ES-I3 (cell line): ENCODE results near the gene ADAMTSL2.

ENCODE experiments used
- H3K36me3 ChIP-seq: 2 replicates; pipeline ENCODE4 v1.6.1; 2013; ENCODE audit warnings: mild to moderate bottlenecking, low read length, control low read depth, moderate library complexity; ENCODE audit not compliant: insufficient read depth
- H3K4me1 ChIP-seq: 2 replicates; pipeline ENCODE4 v1.6.1; 2013; ENCODE audit warnings: mild to moderate bottlenecking, control low read depth, low read length; ENCODE audit not compliant: insufficient read depth
- H3K9ac ChIP-seq: 2 replicates; pipeline ENCODE4 v1.6.1; 2013; ENCODE audit warnings: low read depth, mild to moderate bottlenecking, low read length, moderate library complexity
- H3K9me3 ChIP-seq: 2 replicates; pipeline ENCODE4 v1.6.1; 2013; ENCODE audit warnings: mild to moderate bottlenecking, low read length, moderate library complexity; ENCODE audit not compliant: control insufficient read depth, insufficient read depth

The ADAMTSL2 gene

DNA sequence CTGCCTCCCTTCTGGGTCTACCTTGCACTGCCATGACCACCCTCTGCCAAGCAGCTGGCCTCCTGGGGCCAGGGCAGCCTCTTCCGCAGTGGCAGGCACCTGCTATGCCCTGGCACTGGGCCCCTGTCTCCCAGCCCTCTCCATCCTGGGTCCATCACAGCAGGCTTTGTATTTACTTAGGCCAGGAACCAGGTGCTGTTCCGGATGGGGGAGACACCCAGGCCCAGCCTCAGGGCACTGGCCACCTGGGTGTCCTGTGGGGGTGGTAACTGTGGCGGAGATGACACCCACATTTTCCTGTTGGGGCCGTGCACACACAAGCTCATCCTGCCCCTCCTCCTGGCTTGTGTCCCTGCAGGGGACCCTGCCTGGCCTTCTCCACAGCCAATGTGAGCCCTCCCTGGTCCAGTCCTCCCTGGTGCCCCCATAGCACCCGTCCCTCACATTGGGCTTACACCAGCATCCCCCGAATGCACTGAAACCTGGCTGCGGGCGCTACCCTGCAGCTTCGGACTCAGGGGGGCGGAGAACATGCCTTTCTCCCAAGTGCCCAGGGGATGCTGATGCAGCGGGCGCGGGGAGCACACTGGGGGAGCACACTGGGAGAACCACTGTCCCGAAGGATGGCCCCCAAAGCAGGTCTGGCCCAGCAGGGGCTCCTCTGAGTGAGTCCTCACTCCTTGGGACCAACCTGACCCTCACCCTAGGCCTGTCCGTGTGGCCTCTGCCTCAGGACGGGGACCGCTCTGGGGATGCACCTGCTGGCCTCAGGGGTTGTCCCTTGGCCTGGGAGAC, 56.8 kb downstream of the ADAMTSL2 start:
- no peaks in the 10 kb centered on the region for H3K36me3 ChIP-seq
- no peaks in the 10 kb centered on the region for H3K4me1 ChIP-seq
- H3K9ac ChIP-seq = no peak overlapping the region
- no peaks in the 10 kb centered on the region for H3K9me3 ChIP-seq

DNA sequence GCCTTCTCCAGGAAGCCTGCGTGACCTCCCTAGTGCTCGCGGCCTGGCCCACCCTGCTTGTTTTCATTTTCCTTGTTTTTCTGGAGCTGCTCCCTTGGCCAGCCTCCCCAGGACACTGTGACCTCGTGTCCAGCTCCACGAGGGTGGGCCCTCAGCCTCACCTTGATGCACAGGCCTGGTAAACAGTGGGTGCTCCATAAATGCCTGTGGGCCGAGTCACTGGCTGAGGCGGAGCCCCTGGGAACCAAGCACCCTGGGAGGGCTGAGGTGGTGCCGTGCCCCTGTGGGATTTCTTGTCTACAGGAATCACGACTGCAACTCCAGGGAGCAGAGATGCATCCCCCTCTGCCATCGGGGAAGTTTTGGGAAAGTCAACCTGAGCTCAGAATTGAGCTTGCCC, 57.5 kb downstream of the ADAMTSL2 start:
- no peak overlapping the region for H3K9ac ChIP-seq
- no peaks in the 10 kb centered on the region for H3K4me1 ChIP-seq
- no peaks in the 10 kb centered on the region for H3K36me3 ChIP-seq
- peaks cover 4% of the 10 kb centered on the region; the same call in 1 of the 2 replicates for H3K9me3 ChIP-seq

DNA sequence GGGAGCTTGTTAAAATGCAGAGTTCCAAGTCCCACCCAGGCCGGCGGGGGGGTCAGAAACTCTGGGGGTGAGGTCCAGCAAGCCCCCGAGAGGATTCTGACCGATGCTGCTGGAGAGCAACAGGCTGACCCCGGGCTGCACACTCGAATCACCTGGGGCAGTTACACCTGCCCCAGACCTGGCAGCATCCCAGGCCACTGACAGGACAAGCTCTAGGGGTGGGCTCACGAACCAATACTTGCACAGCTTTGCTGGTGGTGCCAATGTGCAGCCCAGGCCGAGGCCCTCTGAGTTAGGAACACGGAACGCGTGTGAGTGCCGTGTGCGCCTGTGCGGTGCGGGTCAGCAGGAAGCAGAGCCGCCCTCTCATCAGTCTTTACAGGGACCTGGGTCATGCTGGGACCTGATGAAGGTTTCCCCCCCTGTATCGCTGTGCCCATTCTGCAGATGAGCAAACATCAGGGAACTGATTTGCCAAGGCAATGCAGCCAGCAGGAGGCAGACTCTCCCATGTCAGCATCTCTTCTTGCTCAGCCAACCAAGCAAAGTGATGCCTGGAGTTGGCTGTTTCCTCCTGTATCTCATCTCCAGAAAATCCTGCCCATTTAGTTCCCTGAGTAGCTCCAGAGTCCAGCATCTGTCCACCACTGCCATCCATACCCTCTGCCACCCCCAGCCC, 58.4 kb downstream of the ADAMTSL2 start:
- no peaks in the 10 kb centered on the region for H3K36me3 ChIP-seq
- no peak overlapping the region for H3K9ac ChIP-seq
- H3K4me1 ChIP-seq = no peaks in the 10 kb centered on the region
- H3K9me3 ChIP-seq = peaks cover 10% of the 10 kb centered on the region; the same call in 1 of the 2 replicates

DNA sequence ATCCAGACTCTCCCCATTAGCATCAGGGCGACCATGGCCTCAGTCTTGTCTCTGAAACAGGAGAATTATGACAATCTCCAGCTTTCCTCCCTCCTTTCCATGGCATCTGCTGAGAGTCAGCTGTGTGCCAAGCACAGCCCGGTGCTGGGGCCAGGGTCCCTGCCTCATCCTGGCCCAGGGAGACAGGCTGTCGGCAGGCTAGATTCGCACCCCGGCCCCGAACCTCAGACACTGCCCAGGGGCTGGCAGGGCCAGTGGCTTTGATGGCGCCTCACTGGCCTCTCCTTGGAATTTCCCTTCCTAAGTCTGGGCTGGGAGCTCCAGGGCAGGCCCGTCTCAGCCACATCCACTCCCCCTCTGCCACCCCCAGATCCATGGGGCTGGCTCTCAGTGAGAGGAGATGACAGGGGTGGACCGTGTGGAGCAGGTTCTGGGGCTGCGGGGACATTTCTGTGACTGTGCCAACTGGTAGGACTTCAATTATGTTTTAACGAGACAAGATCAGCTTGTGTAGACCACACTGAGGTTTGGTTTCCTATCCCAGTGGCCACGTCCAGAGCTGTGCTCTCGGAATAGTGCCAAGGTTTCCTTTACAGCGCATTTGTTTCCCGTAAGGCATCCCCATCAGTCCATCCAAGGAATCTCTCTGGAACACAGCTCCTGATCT, 59.2 kb downstream of the ADAMTSL2 start:
- H3K36me3 ChIP-seq = no peaks in the 10 kb centered on the region
- no peak overlapping the region for H3K9ac ChIP-seq
- peaks cover 10% of the 10 kb centered on the region; the same call in 1 of the 2 replicates for H3K9me3 ChIP-seq
- H3K4me1 ChIP-seq = no peaks in the 10 kb centered on the region

DNA sequence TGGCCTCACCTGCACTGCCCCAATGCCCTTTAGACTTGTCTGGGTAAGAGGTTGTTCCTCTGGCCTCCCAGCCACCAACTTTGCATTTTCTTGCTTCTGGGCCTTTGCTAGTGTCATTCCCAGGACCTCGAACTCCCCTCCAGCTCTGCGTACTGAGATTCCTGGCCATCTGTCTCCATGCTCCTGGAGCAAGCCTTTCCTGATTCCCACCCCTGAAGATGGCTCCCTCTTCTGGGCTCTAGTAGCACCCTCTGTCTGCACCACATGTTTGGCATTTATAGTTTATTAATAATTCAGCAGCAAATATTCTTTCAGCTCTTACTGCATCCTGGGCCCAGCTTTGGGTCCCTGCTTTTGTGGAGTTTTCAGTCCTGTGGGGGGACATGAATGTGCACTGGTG, 59.8 kb downstream of the ADAMTSL2 start:
- Histone ChIP-seq H3K36me3 (no peaks in the 10 kb centered on the region), H3K4me1 (no peaks in the 10 kb centered on the region), H3K9ac (no peak overlapping the region), H3K9me3 (peaks cover 10% of the 10 kb centered on the region; the same call in 1 of the 2 replicates)

DNA sequence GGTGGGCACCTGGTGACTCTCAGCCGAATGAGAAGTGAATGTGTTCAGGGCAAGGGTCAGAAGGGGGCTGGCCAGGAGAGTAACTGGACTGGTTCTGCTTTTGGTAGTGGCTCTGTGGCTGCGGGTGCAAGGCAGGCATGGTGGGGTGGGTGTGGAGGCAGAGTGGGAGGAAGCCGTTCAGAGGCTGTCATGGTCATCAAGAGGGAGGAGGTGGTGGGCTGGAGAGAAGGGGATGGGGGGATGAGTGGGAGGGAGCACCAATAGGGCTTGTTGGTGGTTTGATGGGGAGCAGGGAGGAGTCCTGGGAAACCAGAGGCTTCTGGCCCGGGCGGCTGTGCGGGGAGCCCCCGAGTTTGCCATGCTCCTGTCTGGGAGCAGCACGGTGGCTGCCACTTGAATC, 61.4 kb downstream of the ADAMTSL2 start:
- Histone ChIP-seq H3K9ac (no peak overlapping the region), H3K36me3 (no peaks in the 10 kb centered on the region), H3K9me3 (peaks cover 10% of the 10 kb centered on the region; the same call in 1 of the 2 replicates), H3K4me1 (no peaks in the 10 kb centered on the region)

DNA sequence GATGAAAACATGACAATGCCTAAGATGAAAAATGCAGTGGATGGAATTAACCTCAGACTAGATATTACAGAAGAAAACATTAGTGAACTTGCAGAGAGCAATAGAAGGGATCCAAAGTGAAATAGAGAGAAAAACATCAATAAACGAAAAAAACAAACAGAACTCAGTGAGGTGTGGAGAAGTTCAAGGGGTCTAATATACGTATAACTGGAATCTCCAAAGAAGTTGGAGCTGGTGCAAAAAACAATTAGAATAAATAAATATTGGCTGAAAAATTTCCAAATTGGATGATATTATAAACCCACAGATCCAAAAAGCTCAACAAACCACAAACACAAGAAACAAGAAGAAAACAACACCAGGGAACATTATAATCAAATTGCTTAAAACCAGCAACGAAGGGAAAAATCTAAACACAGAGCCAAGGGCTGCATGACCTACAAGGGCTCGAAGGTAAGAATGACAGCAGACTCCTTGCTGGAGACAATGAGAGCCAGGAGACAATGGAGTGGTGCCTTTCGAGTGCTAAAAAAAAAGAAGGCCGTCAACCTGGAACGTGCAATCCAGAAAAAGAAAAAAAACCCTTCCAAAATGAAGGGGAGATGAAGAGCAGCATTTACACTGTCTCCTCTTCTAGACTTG, 62.9 kb downstream of the ADAMTSL2 start:
- Histone ChIP-seq H3K4me1 (no peaks in the 10 kb centered on the region), H3K9me3 (peaks cover 10% of the 10 kb centered on the region; the same call in 1 of the 2 replicates), H3K9ac (no peak overlapping the region)

DNA sequence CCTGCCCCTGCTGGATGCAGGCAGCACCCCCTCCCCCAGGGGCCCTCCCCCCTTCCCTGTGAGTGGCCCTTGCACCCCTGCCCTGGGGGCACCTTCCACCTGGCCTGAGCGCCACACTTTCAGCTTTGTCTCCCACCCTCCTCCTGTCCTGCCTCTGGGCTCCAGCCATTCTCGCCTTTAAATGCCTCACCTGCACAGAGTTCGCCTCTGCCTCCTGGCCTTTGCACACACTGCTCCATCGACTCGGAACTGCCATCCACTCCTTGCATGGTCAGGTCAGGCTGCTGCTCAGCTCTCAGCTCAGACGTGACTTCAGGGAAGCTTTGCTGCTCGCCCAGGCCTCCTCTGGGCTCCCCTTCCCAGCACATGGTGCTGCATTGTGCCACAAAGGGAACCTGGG, 64.5 kb downstream of the ADAMTSL2 start:
- Histone ChIP-seq H3K36me3 (no peaks in the 10 kb centered on the region), H3K9me3 (peaks cover 10% of the 10 kb centered on the region; the same call in 1 of the 2 replicates), H3K4me1 (no peaks in the 10 kb centered on the region; the same call in 1 of the 2 replicates), H3K9ac (no peak overlapping the region)

More for the DNA sequence above, 62.9 kb downstream of the ADAMTSL2 start:
- no peaks in the 10 kb centered on the region for H3K36me3 ChIP-seq

DNA sequence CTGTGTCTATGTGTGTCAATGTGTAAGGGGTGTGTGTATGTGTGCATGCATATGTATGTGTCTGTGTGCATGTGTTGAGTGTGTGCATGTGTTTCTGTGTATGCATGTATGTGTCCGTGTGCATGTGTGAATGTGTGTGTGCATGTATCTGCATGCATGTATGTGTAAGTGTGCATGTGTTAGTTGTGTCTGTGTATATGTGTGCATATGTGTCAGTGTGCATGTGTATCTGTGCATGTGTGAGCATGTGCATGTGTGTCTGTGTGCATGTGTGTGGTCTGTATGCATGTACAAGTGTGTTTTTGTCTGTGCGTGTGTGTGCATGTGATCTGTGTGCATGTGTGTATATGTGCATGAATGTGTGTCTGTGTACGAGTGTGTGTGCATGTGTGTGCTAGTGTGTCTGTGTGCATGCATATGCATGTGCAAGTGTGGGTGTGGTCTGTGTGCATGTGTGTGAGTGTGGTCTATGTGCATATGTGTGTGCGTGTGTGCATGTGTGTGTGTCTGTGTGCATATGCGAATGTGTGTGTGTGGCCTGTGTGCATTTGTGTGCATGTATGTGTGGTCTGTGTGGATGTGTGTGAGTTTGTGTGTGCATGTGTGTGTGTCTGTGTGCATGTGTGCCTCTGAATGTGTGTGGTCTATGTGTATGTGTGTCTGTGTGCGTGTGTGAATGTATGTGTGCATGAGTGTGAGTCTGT, 65.1 kb downstream of the ADAMTSL2 start:
- no peaks in the 10 kb centered on the region; the same call in 1 of the 2 replicates for H3K4me1 ChIP-seq
- peaks cover 10% of the 10 kb centered on the region; the same call in 1 of the 2 replicates for H3K9me3 ChIP-seq
- no peaks in the 10 kb centered on the region for H3K36me3 ChIP-seq
- H3K9ac ChIP-seq = no peak overlapping the region

DNA sequence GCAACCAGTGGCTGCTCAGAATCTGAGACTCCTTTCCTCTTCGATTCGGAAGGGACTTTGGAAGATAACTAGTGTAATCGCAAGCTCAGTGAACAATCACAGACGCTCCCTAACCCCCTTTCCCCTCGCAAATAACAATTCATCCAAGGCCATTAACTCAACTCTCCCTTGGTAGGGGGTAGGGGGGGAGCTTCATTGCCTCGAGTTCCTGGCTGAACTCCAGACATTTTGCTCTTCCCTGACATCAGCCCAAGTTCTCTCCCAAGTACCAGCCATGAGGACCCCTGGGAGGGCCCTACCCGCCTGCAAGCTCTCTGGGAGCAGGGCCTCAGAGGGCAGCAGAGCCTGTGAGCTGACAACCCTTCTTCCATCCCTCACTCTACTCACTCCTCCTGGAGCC, 66.2 kb downstream of the ADAMTSL2 start:
- Histone ChIP-seq H3K9ac (no peak overlapping the region), H3K36me3 (no peaks in the 10 kb centered on the region), H3K9me3 (peaks cover 10% of the 10 kb centered on the region; the same call in 1 of the 2 replicates), H3K4me1 (no peaks in the 10 kb centered on the region; the same call in 1 of the 2 replicates)

DNA sequence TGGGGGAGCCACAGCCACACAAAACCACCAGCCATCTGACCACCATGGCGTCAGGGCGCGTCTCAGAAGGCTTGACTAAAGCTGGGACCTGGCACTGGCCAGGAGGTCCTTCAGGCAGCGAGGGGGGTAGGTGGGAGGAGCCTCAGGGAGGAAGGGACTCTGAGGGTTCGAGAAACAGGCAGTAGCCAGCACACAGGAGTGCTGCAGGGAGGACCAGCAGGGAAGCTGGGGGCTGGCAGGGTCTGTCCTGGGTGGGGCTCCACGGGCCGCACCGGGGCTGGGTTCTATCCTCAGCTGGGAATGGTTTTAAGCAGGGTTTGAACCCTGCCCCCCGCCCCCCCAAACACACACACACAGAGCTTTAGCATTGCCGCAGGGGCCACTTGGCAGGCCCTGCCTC, 67.2 kb downstream of the ADAMTSL2 start:
- Histone ChIP-seq H3K9ac (no peak overlapping the region), H3K36me3 (no peaks in the 10 kb centered on the region), H3K9me3 (peaks cover 8% of the 10 kb centered on the region; the same call in 1 of the 2 replicates), H3K4me1 (no peaks in the 10 kb centered on the region; the same call in 1 of the 2 replicates)

DNA sequence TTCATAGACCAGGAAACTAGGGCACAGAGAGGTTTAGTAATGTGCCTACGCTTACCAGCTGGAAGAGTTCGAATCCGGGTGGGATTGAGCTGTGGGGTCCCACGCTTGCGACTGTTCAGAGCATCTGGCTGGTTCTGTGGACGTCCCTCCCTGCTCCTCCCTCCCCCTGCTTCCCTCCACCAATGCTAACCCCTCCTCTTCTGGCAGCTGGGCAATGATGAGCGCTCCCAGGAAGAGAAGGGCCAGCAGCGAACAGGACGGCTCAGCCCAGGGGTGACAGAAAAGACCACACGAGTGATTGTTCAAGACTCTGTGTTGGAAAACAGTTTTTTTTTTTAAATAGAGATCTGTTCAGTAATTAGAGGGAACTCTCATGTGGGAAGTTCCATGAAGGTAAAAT, 67.8 kb downstream of the ADAMTSL2 start:
- Histone ChIP-seq H3K9me3 (peaks cover 3% of the 10 kb centered on the region; the same call in 1 of the 2 replicates), H3K4me1 (no peaks in the 10 kb centered on the region; the same call in 1 of the 2 replicates), H3K36me3 (no peaks in the 10 kb centered on the region), H3K9ac (no peak overlapping the region)

DNA sequence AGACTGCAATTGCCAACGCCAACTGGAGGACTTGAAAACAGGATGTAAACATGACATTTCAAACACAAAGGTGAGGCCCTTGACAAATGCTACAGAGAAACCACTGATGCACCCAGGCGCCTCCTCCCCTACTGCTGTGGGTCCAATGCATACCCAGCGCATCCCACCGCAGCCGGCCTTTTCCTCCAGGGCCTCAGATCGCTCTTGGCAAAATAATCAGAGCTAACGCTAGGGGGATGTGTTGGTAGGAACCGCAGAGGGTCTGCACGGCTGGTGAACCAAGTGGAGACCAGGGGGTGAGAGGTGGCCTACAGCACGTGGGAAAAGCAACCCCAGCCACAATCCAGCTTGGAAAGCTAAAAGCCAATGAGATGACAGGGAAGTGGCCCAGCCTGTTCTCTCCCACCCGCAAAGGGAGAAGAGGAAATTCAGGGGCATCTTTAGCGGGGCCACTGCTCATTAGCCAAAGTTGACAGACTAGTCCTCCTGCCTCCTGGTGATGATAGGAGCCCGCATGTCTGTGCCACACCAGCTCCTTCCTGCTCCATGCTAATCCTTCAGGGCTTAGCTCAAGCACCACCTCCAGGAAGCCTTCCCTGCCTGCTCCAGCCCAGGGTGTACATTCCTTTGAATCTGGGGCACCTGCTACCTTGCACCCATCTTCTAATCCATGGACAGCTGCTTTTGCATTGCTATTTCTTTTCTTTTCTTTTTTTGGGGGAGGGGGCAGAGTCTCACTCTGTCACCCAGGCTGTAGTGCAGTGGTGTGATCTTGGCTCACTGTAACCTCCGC, 68.8 kb downstream of the ADAMTSL2 start:
- Histone ChIP-seq H3K9ac (no peak overlapping the region), H3K36me3 (no peaks in the 10 kb centered on the region), H3K9me3 (no peaks in the 10 kb centered on the region), H3K4me1 (no peaks in the 10 kb centered on the region; the same call in 1 of the 2 replicates)
